Testis (tissue), 3 donors: ENCODE data around the gene CDH23. TPM values are rescaled to one million over a fixed set of nuclear protein-coding genes. Genes with fewer than 3 reads are reported as not detected.

Experiments used
- DNase-seq: peaks from one replicate; pipeline ENCODE4 v3.0.0-alpha.2; 2019
- H3K27ac ChIP-seq, 2 donors: fragments of 200-600 bp; sonication (generic); one replicate each; pipeline ENCODE4 v1.5.1; 2019
- H3K27me3 ChIP-seq: fragments of 200-600 bp; sonication (generic); one replicate; pipeline ENCODE4 v1.5.1; 2019
- H3K36me3 ChIP-seq: fragments of 200-600 bp; sonication (generic); one replicate; pipeline ENCODE4 v1.5.1; 2017; ENCODE audit warnings: low read depth; ENCODE audit errors: missing control alignments
- H3K4me1 ChIP-seq: fragments of 200-600 bp; sonication (generic); one replicate; pipeline ENCODE4 v1.5.1; 2019
- H3K4me3 ChIP-seq, 2 donors: fragments of 200-600 bp; sonication (generic); one replicate each; pipeline ENCODE4 v1.5.1; 2017 to 2019
- H3K9me3 ChIP-seq: fragments of 200-600 bp; sonication (generic); one replicate; pipeline ENCODE4 v1.5.1; 2017
- CTCF ChIP-seq, 3 experiments: fragments of 450-650 bp in 2 of 3; fragments of 200-600 bp in 1 of 3; sonication (generic) in 1 of 3; IDR thresholded peaks; one replicate each; pipeline ENCODE4 v1.5.1; 2016 to 2019; ENCODE audit warnings: antibody characterized with exemption in 3 of 3, mild to moderate bottlenecking in 2 of 3, moderate library complexity in 1 of 3
- POLR2A ChIP-seq: fragments of 450-650 bp; IDR thresholded peaks from one replicate; pipeline ENCODE4 v1.6.1; 2017; ENCODE audit warnings: antibody characterized with exemption, mild to moderate bottlenecking, moderate library complexity
- WGBS, 2 donors: methylation state at CpG; one replicate each; pipeline ENCODE4 v1.1.5; 2018; 5-methylcytosine and 5-hydroxymethylcytosine counted together
- intact Hi-C: fragments of 100-400 bp; cut with DNase I; formaldehyde crosslinking; loops from one replicate; pipeline ENCODE4 v1.15.1; 2023; ENCODE audit warnings: low total_unique reads
- polyA plus RNA-seq: library from polyadenylated mRNA; stranded (reverse); fragments of 350-450 nt; fragmentation: Illumina TruSeq; extraction: RNeasy Lipid Tissue Mini Kit (QIAGEN cat#74804); gene quantifications from one replicate; pipeline ENCODE4 v1.2.3, GENCODE V29; 2014; ENCODE audit warnings: low read depth, low replicate concordance; ENCODE audit not compliant: insufficient read depth
- total RNA-seq, 2 donors: library from RNA; depleted of rRNA; stranded (reverse); fragments of >200 nt; gene quantifications; one replicate each; pipeline ENCODE4 v1.2.3, GENCODE V29; 2016

Gene CDH23
- total and polyA plus RNA-seq, 3 donors from 2014 or later, result 29.8 to 125 (median 81.7) TPM

- TF ChIP-seq CTCF (IDR thresholded peaks at IDR 0.05) (no peak), POLR2A (no peak)
- Histone ChIP-seq H3K27me3 (no peaks in the 10 kb centered on the region), H3K27ac (no peak overlapping the region), H3K36me3 (no peaks in the 10 kb centered on the region), H3K4me1 (peaks cover 10% of the 10 kb centered on the region), H3K4me3 (no peak overlapping the region), H3K9me3 (no peaks in the 10 kb centered on the region)
- intact Hi-C loops, result no loop called here
- DNase-seq, result no peak
- 84 to 89% methylated on average over 1 of the region's 1 CpG for WGBS, 2 donors
Measured at GRCh38 chr10:71502190-71502589, 105.5 kb downstream of the CDH23 start.

GRCh38 chr10:71502851-71503250, 106.1 kb downstream of the CDH23 start:
- Histone ChIP-seq H3K4me1 (peaks cover 10% of the 10 kb centered on the region), H3K9me3 (no peaks in the 10 kb centered on the region), H3K36me3 (no peaks in the 10 kb centered on the region), H3K27ac (no peak overlapping the region), H3K27me3 (no peaks in the 10 kb centered on the region), H3K4me3 (no peak overlapping the region)
- WGBS, 2 donors, result 93 to 100% methylated on average over 2 to 5 of the region's 5 CpGs
- no peak for TF ChIP-seq CTCF (IDR thresholded peaks at IDR 0.05)
- no peak for TF ChIP-seq POLR2A
- intact Hi-C loops, result no loop called here
- DNase-seq, result no peak

- no peaks in the 10 kb centered on the region for H3K36me3 ChIP-seq
- H3K4me3 ChIP-seq, result no peak overlapping the region
- peaks cover 10% of the 10 kb centered on the region for H3K4me1 ChIP-seq
- no peak for TF ChIP-seq POLR2A
- TF ChIP-seq CTCF (IDR thresholded peaks at IDR 0.05), result no peak
- 77 to 82% methylated on average over 2 of the region's 2 CpGs for WGBS, 2 donors
- H3K27ac ChIP-seq, result no peak overlapping the region
- intact Hi-C loops, result no loop called here
- H3K9me3 ChIP-seq, result no peaks in the 10 kb centered on the region
- DNase-seq, result no peak
- no peaks in the 10 kb centered on the region for H3K27me3 ChIP-seq
Measured at GRCh38 chr10:71504168-71504567, 107.4 kb downstream of the CDH23 start.

GRCh38 chr10:71504570-71504969, 107.8 kb downstream of the CDH23 start:
- H3K36me3 ChIP-seq, result no peaks in the 10 kb centered on the region
- DNase-seq, result no peak
- no peak overlapping the region for H3K4me3 ChIP-seq
- H3K4me1 ChIP-seq, result peaks cover 10% of the 10 kb centered on the region
- no peak overlapping the region for H3K27ac ChIP-seq
- no peaks in the 10 kb centered on the region for H3K27me3 ChIP-seq
- intact Hi-C loops, result no loop called here
- TF ChIP-seq POLR2A, result no peak
- no peak for TF ChIP-seq CTCF (IDR thresholded peaks at IDR 0.05)
- WGBS, 2 donors, result 71 to 86% methylated on average over 5 of the region's 5 CpGs
- no peaks in the 10 kb centered on the region for H3K9me3 ChIP-seq

GRCh38 chr10:71505862-71506261, 109.1 kb downstream of the CDH23 start:
- no peaks in the 10 kb centered on the region for H3K36me3 ChIP-seq
- no peaks in the 10 kb centered on the region for H3K9me3 ChIP-seq
- no peak for DNase-seq
- no peak overlapping the region for H3K27ac ChIP-seq
- intact Hi-C loops, result no loop called here
- 95 to 96% methylated on average over 3 of the region's 3 CpGs for WGBS, 2 donors
- H3K27me3 ChIP-seq, result no peaks in the 10 kb centered on the region
- TF ChIP-seq CTCF (IDR thresholded peaks at IDR 0.05), result no peak
- TF ChIP-seq POLR2A, result no peak
- no peak overlapping the region for H3K4me3 ChIP-seq
- peaks cover 10% of the 10 kb centered on the region for H3K4me1 ChIP-seq
